ENCODE measurements around the gene MAU2. TPM values are rescaled to one million over a fixed set of nuclear protein-coding genes. Genes with fewer than 3 reads are reported as not detected.
A peak's percentile ranks its signal among the peaks of the same experiment; 100 is the strongest.

The MAU2 gene
- total RNA-seq: 10 to 100 TPM; 26.2 to 35.5 TPM
- long read RNA-seq, partial matches to known transcripts: 1 of 10 reads
- long read RNA-seq, other reads (novel, unspliced or antisense): 9 of 10 reads

- peak; percentile 91 for DNase-seq
- intact Hi-C loops (cut with DNase I): loop anchor here in 1 of 2 donors (10.0 kb wide), 1 partner anchor 126 kb away; the partner anchor contains the start of genes BORCS8 and RFXANK
- peak; percentile 97 to 98 for ATAC-seq
These were observed at the start of gene MAU2, which contains the start of gene SUGP1 for GRCh38 chr19:19320361-19321140. Gene MAU2 (plus strand): TSS chr19:19320829. CDS start chr19:19320860, 31 bp downstream. Gene SUGP1 (minus strand): TSS chr19:19320509. CDS start chr19:19320496, 13 bp downstream.

DNA sequence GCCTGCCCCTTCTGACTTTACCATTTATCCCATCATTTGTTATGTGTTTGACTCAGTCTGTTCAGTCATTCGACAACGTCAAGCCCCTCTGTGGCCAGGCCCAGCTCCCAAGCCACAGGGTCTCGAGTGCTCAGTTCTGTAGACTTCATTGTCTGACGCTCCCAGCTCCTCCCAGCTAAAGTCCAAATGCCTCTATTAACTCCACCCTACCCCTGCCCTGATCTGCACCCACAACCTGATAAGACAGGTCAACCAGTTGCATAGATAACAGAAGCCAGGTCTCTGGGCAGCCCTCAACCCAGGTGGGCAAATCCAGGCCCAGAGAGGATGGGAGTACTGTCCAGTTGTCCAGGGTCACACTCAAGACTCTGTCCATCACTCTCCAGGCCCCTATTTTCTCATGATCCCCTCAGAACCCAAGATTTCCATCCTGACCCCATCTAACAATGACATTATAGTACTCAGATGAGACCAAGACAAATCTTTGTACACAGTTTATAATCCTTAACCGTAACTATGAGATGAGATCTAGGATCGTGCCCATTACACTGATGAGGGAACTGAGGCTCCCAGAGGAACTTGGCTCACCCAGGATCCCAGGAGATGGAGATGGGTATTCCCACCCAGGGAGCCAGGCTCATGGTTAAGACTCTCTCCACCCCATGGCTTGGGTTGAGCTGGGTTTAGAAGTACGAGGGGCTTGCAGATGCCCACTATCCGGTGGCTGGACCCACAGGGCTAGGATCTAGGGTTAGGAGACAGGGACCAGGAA, 48.6 kb upstream of the MAU2 start:
- intact Hi-C loops (cut with DNase I): no loop called here
- ATAC-seq: no peak

DNA sequence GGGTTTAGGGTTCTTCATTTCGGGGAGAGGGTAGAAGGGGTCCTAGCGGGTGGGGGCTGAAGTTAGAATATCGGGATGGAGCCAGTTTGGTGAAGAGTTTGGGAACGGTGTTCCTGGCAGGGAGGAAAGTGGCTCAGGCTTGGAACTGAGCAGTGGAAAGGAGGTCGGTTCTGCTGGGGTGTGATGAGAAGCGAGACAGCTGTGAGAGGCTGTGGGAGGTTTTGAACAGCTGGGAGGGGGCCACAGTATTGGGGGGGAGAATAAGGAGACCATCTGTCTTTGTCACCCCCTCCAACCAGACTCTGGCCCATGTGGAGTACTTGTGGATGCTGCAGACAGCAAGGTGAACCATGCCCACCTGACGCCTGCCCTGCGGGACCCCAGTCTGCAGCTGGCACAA, 46.5 kb upstream of the MAU2 start:
- intact Hi-C loops (cut with DNase I): no loop called here
- ATAC-seq (no peak), DNase-seq (no peak)

More for the DNA sequence above, 48.6 kb upstream of the MAU2 start:
- no peak for DNase-seq

DNA sequence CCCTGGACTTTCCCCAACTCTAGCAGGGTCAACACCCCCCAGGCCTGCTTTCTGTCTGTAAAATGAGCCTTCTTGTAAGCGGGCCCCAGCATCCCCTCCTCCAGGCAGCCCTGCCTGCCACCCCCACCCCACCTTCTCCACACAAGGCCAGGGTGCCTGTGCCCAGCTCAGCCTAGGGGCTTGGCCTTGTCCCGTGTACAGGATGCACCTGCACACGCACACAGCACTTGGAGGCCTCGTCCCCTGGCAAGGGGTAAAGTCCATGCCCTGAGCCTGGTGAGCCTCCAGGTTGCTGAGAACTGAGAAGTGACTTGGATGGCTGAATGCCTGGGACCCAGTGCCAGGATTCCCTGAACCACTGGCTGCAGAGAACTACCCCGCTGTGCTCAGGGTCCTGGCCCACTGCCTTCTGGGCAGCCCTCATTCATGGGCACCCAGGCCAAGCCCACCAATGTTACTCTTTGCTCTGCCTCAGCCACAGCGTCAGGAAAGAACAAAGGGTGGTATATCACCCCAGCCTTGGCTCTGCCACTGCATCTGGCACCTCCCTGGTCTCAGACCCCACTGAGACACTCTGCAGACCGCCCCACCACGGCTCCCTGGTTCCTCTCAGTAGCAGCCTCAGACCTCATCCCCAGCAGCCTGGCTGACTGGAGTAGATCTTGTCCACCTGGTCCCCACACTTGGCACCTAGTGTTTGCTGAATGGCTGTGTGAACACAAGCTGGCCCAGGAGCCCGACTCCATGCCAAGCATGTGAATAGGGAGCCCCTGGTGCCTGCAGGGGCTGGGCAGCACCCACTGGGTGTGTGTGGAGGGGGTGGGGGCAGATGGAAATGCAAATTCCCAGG, 45.7 kb upstream of the MAU2 start:
- no peak for ATAC-seq
- intact Hi-C loops (cut with DNase I): no loop called here

GRCh38 chr19:19276386-19276785, 44.2 kb upstream of the MAU2 start:
- intact Hi-C loops (cut with DNase I): no loop called here
- no peak for ATAC-seq

More for the DNA sequence above, 45.7 kb upstream of the MAU2 start:
- no peak for DNase-seq

DNA sequence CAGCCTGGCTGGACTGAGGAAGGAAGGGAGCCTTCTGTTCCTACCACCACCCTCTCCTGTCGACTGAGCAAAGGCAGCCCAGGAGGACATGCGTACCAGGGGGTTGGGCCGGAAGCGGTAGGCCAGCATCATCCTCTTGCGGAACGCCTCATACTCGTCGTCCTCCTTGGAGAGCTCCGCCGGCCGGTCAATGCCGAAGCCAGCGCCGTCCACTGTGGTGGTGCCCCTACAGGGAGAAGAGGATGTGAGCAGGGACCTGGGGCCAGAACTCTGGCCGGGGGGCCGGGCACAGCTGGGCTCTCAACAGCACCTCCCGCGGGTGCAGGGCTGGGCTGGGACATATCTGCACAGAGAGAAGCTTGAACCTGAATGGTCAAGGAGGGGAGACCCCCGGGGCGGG, 43.8 kb upstream of the MAU2 start:
- DNase-seq (no peak), ATAC-seq (no peak)
- intact Hi-C loops (cut with DNase I): no loop called here

More at GRCh38 chr19:19276386-19276785, 44.2 kb upstream of the MAU2 start:
- DNase-seq: no peak

- ATAC-seq (no peak), DNase-seq (no peak)
- intact Hi-C loops (cut with DNase I): no loop called here
These were observed 42.3 kb upstream of the MAU2 start for GRCh38 chr19:19278315-19278714.

- intact Hi-C loops (cut with DNase I): no loop called here
- ATAC-seq: no peak
These were observed 41.5 kb upstream of the MAU2 start for GRCh38 chr19:19279062-19279612.

GRCh38 chr19:19279853-19280252, 40.8 kb upstream of the MAU2 start:
- no peak for DNase-seq
- ATAC-seq: no peak
- intact Hi-C loops (cut with DNase I): no loop called here

More at GRCh38 chr19:19279062-19279612, 41.5 kb upstream of the MAU2 start:
- no peak for DNase-seq

GRCh38 chr19:19280561-19280960, 40.1 kb upstream of the MAU2 start:
- intact Hi-C loops (cut with DNase I): no loop called here
- DNase-seq (no peak), ATAC-seq (peak in 1 of 2 donors; percentile 41)

- no peak for DNase-seq
- intact Hi-C loops (cut with DNase I): no loop called here
- ATAC-seq: no peak
These were observed 34.9 kb upstream of the MAU2 start for GRCh38 chr19:19285686-19286085.

DNA sequence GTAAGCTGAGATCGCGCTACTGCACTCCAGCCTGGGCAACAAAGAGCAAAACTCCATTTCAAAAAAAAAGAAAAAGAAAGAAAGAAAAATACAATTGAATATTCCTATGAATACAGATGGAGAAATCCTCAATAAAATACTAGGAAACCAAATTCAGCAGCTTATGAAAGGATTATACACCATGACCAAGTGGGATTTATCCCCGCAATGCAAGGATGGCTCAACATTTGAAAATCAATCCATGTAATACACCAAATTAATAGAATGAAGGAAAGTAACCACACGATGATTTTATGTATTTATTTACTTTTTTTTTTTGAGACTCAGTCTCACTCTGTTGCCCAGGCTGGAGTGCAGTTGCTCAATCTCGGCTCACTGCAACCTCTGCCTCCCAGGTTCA, 28.0 kb upstream of the MAU2 start:
- no peak for DNase-seq
- no peak for ATAC-seq
- intact Hi-C loops (cut with DNase I): no loop called here

GRCh38 chr19:19294914-19295313, 25.7 kb upstream of the MAU2 start:
- intact Hi-C loops (cut with DNase I): no loop called here
- no peak for ATAC-seq
- no peak for DNase-seq

GRCh38 chr19:19296953-19297689, 23.5 kb upstream of the MAU2 start:
- DNase-seq (no peak), ATAC-seq (peak in 1 of 2 donors; percentile 16)
- intact Hi-C loops (cut with DNase I): no loop called here

DNA sequence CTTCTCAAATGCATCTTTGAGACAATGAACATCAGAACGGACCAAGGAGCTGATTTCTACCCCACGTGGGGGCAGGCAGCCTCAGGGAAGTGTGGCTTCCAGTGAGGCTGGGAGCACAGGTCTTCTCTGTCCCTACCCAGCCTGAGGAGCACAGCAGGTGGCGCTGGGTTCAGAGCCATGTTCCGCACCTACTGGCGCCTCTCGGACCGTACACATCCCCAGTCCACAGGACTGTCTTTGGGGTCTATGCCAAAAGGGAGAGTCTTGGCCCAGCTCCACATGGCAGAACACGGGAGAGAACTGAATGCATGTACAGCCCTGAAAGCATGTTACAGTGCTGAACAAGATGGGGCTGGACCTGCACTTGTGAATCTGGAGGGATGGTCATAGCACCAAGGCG, 22.9 kb upstream of the MAU2 start:
- no peak for DNase-seq
- intact Hi-C loops (cut with DNase I): no loop called here
- peak; percentile 27 to 30 for ATAC-seq

GRCh38 chr19:19300613-19301012, 20.0 kb upstream of the MAU2 start:
- intact Hi-C loops (cut with DNase I): no loop called here

DNA sequence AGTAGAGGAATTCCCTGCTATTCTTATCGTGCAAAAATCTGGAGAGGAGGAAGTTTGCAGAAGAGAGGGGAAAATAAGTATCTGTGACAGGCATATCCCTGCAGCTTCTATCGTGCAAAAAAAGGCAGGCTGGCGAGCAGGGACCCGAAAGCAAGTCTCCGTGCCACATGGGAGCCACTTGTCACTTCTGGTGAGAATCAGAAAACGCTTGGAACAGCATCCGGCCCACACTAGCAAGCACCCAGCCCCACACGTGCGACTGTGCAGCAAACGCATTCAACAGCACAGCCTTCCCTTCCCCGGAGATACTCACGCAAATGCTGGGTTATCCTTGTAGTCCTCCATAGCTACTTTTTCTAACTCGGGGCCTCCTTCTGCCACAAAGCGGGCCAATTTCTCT, 17.2 kb upstream of the MAU2 start:
- DNase-seq (no peak), ATAC-seq (no peak)
- intact Hi-C loops (cut with DNase I): no loop called here

More at GRCh38 chr19:19300613-19301012, 20.0 kb upstream of the MAU2 start:
- ATAC-seq (no peak), DNase-seq (no peak)

All from left cardiac atrium (tissue), 4 donors.